CD4-positive, alpha-beta T cell treated with Interleukin-10 for 1 hour (primary cell): ENCODE results near the gene NDST1.

ENCODE experiments used
- DNase-seq: peaks from one replicate; pipeline ENCODE4 v3.0.0-alpha.2; 2020

NDST1 gene

GRCh38 chr5:150573867-150574817 lies 66.2 kb downstream of the NDST1 start:
- no peak for DNase-seq

DNA sequence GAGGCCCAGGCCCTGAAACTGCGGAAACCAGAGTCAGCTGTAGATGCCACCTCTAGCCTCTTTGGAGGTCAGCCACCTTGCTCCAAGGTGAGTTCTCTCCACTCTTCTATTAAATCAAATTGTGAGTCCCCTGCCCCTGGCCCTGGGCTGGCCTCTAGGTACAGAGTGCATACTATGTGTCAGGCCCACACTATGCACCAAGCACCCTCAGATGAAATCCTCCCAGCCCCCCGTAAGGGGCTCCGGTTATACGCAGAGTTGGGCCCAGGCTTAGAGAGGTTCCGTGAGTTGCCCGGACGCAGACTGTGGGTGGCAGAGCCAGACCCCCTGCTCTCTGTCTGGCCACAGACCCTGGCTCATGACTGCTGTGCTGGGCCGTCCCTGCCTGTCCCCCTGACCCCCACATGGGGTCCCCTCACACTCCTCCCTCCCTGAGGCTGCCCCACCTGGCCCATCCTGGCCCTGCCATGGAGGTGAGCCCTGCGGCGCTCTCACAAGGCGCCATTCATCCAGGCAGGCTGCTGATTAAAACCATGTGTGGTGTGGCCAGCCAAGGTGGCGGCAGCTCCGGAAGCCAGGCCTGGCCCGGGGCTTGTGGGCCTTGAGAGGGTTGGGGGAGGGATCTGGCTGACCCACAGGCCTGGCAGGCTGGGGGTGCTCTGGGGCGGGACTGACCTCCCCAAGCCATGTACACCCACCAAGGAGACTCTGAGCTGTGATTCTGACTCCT lies 67.1 kb downstream of the NDST1 start:
- no peak for DNase-seq

DNA sequence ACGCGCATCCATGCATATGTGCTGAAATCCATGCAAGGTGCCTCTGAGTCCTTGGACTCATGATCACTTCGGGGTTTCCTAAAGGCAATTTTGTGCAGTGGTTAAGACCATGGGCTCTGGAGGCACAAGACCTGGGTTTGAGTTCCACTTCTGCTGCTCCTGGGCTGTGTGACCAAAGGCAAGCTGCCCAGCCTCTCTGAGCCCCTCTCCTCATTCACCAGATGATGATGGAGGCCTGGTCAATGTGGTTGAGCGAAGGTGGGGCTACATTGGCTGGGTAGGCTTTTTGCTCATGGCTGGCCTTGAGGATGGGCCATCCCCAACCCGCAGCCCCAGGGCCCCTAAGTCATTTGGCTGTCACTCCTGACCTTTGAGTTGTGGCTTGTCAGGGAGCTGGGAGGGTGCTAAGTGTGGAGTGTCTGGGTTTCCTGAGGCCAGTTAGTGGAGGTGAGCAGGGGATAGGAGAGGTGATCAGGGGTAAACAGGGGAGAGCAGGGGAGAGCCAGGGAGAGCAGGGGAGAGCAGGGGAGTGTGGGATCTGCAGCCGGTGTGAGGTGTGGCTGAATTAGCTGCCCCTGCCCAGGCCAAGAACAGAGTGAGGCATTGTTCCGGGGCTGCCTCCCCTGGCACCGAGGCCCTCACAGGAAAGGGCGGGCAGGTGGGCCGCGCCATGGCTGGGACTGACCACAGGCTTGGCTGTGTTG lies 68.0 kb downstream of the NDST1 start:
- DNase-seq, result no peak

DNA sequence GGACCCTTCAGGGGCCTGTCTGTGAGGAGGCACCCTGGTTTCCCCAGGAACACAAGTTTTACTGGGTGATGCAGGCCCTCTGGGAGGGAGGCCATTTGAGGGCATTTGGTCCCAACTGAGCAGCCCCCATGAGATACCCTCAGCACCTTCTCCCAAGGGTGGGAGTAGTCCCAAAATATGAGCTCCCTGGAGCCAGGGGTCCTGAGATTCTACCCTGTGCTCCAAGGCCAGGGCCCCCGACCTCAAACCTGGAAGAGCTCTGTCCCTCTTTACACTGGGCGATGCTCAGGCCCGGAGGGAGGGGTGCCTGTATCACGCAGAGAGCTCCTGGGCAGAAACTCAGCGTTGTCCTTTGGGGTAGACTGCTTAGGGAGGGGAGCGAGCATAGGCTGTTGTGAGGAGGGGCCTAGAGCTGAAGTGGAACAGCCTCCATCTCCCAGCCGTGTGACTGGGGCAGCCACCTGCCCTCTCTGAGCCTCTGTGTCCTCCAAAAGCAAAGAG lies 68.6 kb downstream of the NDST1 start:
- no peak for DNase-seq

GRCh38 chr5:150577378-150578139 lies 69.6 kb downstream of the NDST1 start:
- no peak for DNase-seq

- DNase-seq, result no peak
These were observed 71.0 kb downstream of the NDST1 start for GRCh38 chr5:150578781-150579461.

GRCh38 chr5:150579462-150580400 lies 71.8 kb downstream of the NDST1 start:
- DNase-seq, result no peak

GRCh38 chr5:150580917-150581316 lies 73.0 kb downstream of the NDST1 start:
- no peak for DNase-seq

- DNase-seq, result no peak
These were observed 74.5 kb downstream of the NDST1 start for GRCh38 chr5:150582241-150583109.

GRCh38 chr5:150583541-150584225 lies 75.8 kb downstream of the NDST1 start:
- no peak for DNase-seq

DNA sequence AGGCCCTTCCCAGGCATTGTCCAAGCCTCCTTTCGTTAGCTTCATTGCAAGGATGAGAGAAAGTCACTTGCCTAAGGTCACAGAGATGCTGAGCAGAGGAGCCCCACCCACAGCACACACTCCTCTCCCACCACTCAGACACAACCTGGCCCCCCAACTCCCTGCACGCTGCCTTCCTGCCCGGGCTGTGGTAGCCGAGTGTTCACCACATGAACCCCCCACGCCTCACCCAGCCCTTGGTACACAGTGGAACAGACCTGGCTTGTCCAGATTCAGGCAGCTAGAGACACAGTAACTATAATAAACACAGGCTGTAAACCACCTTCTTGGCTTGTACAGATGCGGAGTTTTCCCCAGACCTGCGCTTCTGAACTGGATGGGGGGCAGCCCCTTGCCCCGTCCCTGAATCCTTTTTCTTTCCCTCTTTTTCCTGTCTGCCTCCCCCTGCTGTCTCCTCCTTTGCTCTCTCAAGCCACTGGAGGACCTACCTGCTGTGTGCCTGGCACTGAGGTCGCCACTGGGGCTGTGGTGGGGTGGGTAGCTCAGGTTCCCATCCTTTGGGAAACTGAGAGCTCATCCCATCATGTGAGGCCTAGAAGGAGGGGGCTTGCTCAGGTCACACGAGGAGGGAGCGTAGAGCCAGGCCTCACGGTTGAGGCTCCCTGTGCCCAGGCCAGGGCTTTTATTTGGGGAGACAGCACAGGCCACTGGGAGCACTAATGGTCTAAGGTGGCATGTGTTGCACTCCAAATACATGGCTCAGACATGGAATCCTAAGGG lies 76.8 kb downstream of the NDST1 start:
- DNase-seq, result no peak

GRCh38 chr5:150585781-150586341 lies 77.9 kb downstream of the NDST1 start:
- no peak for DNase-seq

DNA sequence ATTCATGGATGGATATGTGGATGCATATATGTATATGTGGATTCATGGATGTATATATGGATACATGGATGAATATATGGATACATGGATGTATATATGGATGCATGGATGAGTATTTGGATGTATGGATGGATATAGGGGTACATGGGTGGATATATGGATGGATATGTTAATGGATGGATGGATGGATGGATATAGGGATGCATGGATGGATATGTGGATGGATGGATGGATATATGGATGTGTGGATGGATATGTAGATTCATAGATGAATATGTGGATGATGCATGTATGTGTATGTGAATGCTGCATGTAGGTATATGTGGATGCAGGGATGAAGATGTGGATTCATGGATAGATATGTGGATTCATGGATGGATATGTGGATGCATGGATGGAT lies 79.1 kb downstream of the NDST1 start:
- DNase-seq, result no peak

- DNase-seq, result no peak
These were observed 80.1 kb downstream of the NDST1 start for GRCh38 chr5:150587856-150588595.

- no peak for DNase-seq
These were observed 80.6 kb downstream of the NDST1 start for GRCh38 chr5:150588596-150588890.

- no peak for DNase-seq
These were observed 82.1 kb downstream of the NDST1 start for GRCh38 chr5:150589862-150590601.
